HG03103 (cell line): Measurements from ENCODE around the gene ATP9A.
"Not testable (repeated sequence)": the region's sequence is repeated elsewhere in the genome, so short reads cannot be mapped to it uniquely, and the experiment has no call there.

Experiments used
- ATAC-seq: cut with Tn5 transposase; IDR thresholded peaks from one replicate; pipeline ENCODE4 v1.9.1; 2021; ENCODE audit warnings: low read depth; ENCODE audit not compliant: unreplicated experiment

ATP9A gene

DNA sequence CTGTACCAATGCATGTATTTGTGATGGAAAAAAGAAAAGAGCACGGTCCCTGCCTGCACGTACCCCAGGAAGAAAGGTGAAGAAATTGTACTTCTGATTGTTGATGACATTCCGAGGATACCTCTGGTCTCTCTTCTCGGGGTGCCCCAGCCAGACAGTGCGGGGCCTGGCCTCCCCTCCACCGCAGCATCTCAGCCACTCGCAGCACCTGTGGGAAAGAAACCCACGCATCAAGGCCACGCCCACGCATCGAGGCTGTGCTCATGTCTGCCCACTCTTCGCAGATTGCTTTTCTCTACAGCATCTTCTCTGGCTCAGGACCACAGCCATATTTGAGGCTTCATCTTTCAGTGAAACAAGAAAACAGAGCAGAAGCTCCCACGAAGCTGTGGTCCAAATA, 38.4 kb downstream of the ATP9A start:
- no peak for ATAC-seq

- no peak for ATAC-seq
Observed at GRCh38 chr20:51728737-51729136, 39.5 kb downstream of the ATP9A start.

DNA sequence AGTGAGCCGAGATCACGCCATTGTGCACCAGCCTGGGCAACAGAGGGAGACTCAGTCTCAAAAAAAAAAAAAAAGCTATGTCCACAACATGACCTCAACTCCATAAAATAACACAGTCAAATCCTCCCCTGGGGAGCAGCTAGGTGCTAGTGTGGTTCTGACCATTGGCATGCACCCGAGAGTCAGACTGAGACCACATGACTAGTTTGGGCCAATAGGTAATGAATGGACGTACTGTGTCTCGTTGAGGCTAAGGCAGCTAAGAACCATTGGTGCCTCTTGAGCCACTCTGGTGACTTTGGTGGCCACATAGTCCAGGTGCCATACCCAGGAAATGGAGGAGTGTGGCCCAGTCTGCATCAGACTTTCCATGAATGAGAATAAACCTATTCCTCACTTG, 40.3 kb downstream of the ATP9A start:
- ATAC-seq, result no peak

- ATAC-seq, result no peak
Observed at GRCh38 chr20:51725584-51726176, 42.5 kb downstream of the ATP9A start.

GRCh38 chr20:51723026-51723425, 45.2 kb downstream of the ATP9A start:
- not testable (repeated sequence) for ATAC-seq

DNA sequence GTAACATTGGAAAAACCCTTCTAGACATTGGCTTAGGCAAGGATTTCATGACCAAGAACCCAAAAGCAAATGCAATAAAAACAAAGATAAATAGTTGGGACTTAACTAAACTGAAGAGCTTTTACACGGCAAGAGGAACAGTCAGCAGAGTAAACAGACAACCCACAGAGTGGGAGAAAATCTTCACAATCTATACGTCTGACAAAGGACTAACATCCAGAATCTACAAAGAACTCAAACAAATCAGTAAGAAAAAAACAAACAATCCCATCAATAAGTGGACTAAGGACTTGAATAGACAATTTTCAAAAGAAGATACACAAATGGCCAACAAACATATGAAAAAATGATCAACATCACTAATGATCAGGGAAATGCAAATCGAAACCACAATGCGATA, 45.9 kb downstream of the ATP9A start:
- not testable (repeated sequence) for ATAC-seq

DNA sequence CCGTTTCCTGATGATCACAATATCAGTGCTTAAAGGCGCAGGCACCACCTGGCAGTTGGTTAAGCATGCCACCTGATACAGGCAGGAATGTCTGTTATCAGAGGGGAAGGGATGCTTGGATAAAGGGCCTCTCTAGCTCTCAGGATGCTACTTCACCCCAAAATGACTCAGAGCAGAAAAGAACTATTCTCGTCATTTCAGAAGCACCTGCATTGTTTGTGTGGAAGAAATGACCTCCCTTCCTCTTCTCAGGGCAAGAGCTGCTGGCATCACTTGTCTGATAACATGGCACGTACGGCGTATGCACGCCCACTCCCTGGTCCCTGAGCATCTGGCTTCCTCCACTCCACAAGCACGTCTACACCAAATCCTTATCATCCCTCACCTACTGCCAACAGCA, 47.3 kb downstream of the ATP9A start:
- no peak for ATAC-seq

GRCh38 chr20:51720384-51720783, 47.8 kb downstream of the ATP9A start:
- ATAC-seq, result no peak

DNA sequence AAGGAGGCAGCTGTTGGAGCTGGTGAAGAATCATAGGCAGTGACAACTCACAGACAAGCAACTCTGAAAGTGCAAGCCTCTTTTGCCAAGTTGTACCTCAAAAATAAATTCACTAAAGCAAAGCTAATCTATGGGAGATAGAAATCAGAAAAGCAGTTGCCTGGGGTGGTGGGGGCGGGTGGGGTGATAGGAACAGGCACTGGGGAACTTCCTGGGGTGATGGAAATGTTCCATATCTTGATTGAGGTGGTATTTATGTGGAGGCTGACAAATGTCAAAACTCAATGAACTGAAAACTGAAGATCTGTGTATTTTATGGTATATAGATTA, 52.4 kb downstream of the ATP9A start:
- ATAC-seq, result no peak

GRCh38 chr20:51715163-51715855, 52.9 kb downstream of the ATP9A start:
- ATAC-seq, result no peak

DNA sequence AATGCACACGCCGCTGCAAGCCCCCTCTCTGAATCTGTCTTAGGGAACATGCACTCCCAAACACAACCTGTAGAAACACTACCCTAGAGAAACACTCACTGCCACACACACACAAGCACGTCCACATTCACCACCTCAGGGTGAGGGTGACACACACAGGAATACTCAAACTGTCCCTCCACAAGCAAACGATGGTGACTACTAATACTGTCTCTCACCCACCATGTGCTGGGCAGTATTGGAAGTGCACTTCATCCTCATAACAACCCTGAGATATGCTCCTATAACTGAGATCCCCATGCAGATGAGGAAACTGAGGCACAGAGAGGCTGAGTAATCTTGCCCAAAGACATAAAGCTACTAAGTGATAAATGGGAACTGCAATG, 55.0 kb downstream of the ATP9A start:
- no peak for ATAC-seq

DNA sequence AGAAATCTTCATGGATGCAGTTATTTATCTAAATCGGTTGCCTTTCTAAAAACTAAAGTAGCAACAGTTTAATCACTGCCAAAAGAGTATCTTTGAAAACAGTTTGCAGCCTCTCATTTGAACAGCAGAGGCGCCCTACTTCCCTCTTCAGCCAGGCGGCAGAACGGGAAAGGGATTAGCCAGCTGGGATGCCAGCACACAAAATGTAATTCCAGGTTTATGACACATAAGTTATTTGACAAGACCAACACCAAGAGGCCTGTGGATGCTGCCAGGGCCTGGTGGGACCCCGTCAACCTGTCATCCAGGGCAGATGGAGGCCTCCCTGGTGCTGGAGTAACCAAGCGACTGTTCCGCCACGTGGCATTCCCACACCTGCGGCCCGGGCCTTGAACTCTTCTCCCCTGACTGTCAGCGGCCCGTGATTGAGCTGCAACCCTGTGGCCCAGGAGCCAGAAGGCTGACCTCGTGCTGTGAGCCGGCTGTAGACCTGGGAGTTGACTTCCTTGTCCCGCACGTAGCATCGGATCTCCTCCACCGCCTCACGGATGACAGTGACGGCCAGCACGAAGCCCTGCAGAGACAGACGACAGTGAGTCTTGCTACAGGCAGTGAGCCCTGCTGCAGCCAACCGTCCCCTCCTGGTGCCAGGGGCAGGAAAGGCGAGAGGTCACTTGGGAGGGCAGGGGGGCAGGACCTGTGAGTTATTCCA, 55.5 kb downstream of the ATP9A start:
- no peak for ATAC-seq

DNA sequence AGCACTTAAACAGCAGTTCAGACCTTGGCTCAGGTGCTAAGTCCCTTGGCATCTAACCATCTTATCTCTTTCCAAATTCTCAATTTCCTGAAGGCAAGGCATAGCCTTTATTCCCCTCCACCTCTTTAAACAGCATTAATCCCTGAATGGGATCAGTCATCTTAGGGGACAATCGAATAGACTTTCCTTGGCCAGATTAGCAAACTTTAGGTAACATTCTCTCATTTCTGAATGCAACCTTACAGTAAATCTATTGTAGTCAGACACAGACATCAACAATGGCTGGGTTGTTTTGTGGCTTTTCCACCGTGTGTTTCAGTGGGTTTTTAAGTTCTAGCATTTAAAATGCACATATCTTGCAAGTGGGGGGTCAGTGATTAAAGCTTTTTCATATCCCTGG, 56.8 kb downstream of the ATP9A start:
- no peak for ATAC-seq

DNA sequence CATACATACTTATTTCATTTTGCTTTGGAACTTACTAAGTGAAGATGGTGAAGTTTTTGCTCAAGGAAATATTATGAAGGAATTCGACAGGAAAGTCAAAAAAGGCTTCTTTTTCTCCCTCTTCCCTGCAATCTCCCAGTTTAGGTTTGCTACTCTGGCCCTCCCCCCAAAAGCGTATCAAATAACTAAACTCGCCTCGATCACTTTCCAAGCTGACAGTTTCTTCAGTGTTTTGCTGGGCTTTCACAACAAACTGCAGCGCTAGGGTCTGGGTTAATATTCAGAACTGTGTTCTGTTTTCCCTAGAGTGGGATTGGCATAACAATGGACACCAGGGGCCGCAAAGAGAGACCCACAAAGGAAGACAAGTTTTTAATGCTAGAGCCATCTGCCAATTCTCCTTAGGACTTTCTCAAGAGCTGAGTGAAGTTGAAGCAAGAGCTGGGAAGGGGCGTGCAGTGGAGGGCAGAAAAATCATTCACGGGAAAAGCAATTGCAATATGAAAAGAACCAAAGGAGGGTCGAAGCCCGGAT, 57.8 kb downstream of the ATP9A start:
- no peak for ATAC-seq

DNA sequence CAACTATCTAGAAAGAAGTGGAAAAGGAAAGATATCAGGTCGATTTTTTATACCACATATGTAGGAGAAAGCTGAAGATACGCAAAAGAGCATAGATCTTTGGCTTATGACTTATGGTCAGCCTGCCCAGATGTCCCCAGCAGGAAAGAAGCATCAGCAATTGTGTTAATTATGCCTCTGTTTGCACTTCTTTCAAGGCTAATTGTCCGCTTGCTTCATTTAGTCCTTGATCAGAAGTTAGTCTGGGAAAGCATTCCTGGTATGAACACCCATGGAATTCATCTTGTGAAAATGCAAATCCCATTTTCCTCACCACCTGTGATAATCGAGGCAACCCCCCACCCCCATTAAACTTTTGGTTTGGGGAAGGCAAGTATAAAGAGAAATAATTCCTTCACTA, 62.8 kb downstream of the ATP9A start:
- no peak for ATAC-seq

GRCh38 chr20:51703400-51704287, 64.5 kb downstream of the ATP9A start:
- no peak for ATAC-seq

GRCh38 chr20:51702556-51702955, 65.6 kb downstream of the ATP9A start:
- ATAC-seq, result no peak

DNA sequence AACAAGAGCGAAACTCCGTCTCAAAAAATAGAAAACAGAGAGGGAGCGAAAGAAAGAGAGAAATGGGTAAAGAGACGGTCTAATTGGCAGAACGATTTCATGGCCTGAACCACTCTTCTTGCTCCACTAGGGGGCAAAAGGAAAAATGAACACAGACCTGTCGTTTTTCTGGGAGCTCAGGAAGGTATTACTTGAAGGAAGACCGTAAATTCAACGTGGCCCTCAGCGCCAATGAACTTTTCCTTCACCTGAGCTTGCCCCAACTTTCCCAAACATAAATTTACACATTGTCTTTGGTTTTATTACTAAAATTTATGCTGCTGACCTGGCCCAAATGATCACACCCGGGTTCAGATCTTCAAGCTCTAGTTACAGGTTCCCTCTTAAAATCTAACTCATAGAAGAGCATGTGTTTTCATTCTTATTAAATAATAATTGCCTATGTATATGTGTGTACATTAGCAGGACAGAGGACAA, 67.3 kb downstream of the ATP9A start:
- ATAC-seq, result no peak

GRCh38 chr20:51698252-51698651, 69.9 kb downstream of the ATP9A start:
- ATAC-seq, result no peak

DNA sequence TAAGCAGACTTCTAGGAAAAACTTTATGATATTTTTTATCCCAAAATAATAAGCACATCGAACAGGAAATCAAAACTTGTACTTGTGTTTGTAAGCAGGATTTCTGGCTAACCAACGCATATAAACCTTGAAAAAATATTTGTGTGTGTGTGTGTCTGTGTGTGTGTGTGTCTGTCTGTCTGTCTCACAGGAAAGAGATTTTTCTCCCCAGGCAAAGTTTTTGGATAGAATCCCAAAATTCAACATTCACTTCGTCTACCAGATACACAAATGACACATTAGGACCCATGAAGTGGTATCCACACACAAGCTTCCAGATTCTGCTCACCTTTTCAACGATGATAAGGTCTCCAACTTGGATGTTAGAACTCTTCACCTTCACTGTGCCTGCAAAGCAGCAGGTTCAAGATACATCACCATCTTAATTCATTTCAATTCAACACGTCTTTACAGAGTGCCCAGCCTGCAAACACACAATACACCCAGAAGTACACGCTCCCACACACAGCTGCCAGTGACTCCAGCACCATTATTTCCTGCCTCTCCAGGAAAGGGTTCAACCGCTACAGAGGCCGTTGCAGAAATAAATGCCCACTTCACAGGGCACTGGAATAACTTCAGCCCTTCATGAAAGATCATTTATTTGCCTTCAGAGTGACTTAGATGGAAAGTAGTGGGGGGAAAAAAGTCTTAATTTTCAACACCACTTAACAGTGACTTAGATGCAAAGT, 70.9 kb downstream of the ATP9A start:
- ATAC-seq, result no peak
